Activated gamma-delta T cell (primary cell): ENCODE measurements around the gene SFSWAP.

Experiments used
- DNase-seq: peaks from one replicate; lab custom pipeline; 2025; lab: John Stamatoyannopoulos, UW

Gene SFSWAP

GRCh38 chr12:131787143-131787660, 76.3 kb downstream of the SFSWAP start:
- no peak for DNase-seq

GRCh38 chr12:131788070-131788469, 77.2 kb downstream of the SFSWAP start:
- DNase-seq, result no peak

GRCh38 chr12:131789638-131790037, 78.7 kb downstream of the SFSWAP start:
- DNase-seq, result no peak

- no peak for DNase-seq
Observed at GRCh38 chr12:131793243-131794022, 82.5 kb downstream of the SFSWAP start.

GRCh38 chr12:131794061-131794460, 83.2 kb downstream of the SFSWAP start:
- DNase-seq, result no peak

GRCh38 chr12:131794573-131794972, 83.7 kb downstream of the SFSWAP start:
- no peak for DNase-seq

- no peak for DNase-seq
Observed at GRCh38 chr12:131795064-131795463, 84.2 kb downstream of the SFSWAP start.

- no peak for DNase-seq
Observed at GRCh38 chr12:131795690-131796410, 85.0 kb downstream of the SFSWAP start.

GRCh38 chr12:131796411-131796736, 85.5 kb downstream of the SFSWAP start:
- DNase-seq, result no peak

GRCh38 chr12:131796754-131797587, 86.1 kb downstream of the SFSWAP start:
- no peak for DNase-seq

GRCh38 chr12:131797588-131797934, 86.7 kb downstream of the SFSWAP start:
- DNase-seq, result no peak

GRCh38 chr12:131799195-131799594, 88.3 kb downstream of the SFSWAP start:
- DNase-seq, result no peak

GRCh38 chr12:131799828-131800593, 89.1 kb downstream of the SFSWAP start:
- DNase-seq, result no peak

- no peak for DNase-seq
Observed at GRCh38 chr12:131800594-131801135, 89.8 kb downstream of the SFSWAP start.

GRCh38 chr12:131801254-131801866, 90.5 kb downstream of the SFSWAP start:
- no peak for DNase-seq

GRCh38 chr12:131803961-131804521, 93.2 kb downstream of the SFSWAP start:
- no peak for DNase-seq

GRCh38 chr12:131805421-131805820, 94.5 kb downstream of the SFSWAP start:
- no peak for DNase-seq

- no peak for DNase-seq
Observed at GRCh38 chr12:131806674-131807073, 95.8 kb downstream of the SFSWAP start.

- DNase-seq, result no peak
Observed at GRCh38 chr12:131808744-131809371, 98.0 kb downstream of the SFSWAP start.
